GM12878 (cell line): Measurements from ENCODE around the gene LZTFL1. TPM values are rescaled to one million over a fixed set of nuclear protein-coding genes. Genes with fewer than 3 reads are reported as not detected.

ENCODE experiments used
- CBFB ChIP-seq: IDR thresholded peaks from 2 replicates; pipeline ENCODE4 v1.6.1; 2016; ENCODE audit warnings: antibody characterized with exemption, low read depth
- CBX5 ChIP-seq: sonication (generic); IDR thresholded peaks from 2 replicates; pipeline ENCODE4 v1.6.1; 2016; ENCODE audit warnings: low read depth, moderate library complexity, mild to moderate bottlenecking, inconsistent platforms
- CHD1 ChIP-seq: IDR thresholded peaks from 2 replicates; pipeline ENCODE4 v1.6.1; 2012; ENCODE audit warnings: low read depth, low read length, improper control_type of control experiment
- EP300 ChIP-seq, 2 experiments: fragments of 150-350 bp in 1 of 2; IDR thresholded peaks; 2 replicates each; pipeline ENCODE4 v1.6.1; 2011 to 2012; ENCODE audit warnings: low read depth in 2 of 2, low read length in 2 of 2, borderline replicate concordance in 1 of 2, improper control_type of control experiment in 1 of 2, inconsistent platforms in 1 of 2; ENCODE audit not compliant: control insufficient read depth in 1 of 2
- EZH2 ChIP-seq: IDR thresholded peaks from 2 replicates; pipeline ENCODE4 v1.6.1; 2012; ENCODE audit warnings: low read depth, mild to moderate bottlenecking, control low read depth, inconsistent platforms, low read length, borderline replicate concordance; ENCODE audit not compliant: control insufficient read depth
- FOXK2 ChIP-seq: fragments of 450-650 bp; IDR thresholded peaks from 2 replicates; pipeline ENCODE4 v1.6.1; 2017; ENCODE audit warnings: mild to moderate bottlenecking, moderate library complexity
- FOXM1 ChIP-seq: IDR thresholded peaks from 2 replicates; pipeline ENCODE4 v1.6.1; 2012; ENCODE audit warnings: low read depth, mild to moderate bottlenecking, inconsistent platforms, low read length, moderate library complexity
- HSF1 ChIP-seq: fragments of 150-350 bp; IDR thresholded peaks from 2 replicates; pipeline ENCODE4 v1.6.1; 2014; ENCODE audit warnings: mild to moderate bottlenecking, low read depth, low read length
- IKZF1 ChIP-seq: fragments of 450-650 bp; conservative IDR thresholded peaks from 2 replicates; pipeline ENCODE4 v1.6.1; 2017; ENCODE audit warnings: antibody characterized with exemption, mild to moderate bottlenecking
- JUND ChIP-seq: IDR thresholded peaks from 2 replicates; pipeline ENCODE4 v1.6.1; 2012; ENCODE audit warnings: low read depth, mild to moderate bottlenecking, low read length, improper control_type of control experiment, moderate library complexity
- KLF5 ChIP-seq: fragments of 450-650 bp; IDR thresholded peaks from 2 replicates; pipeline ENCODE4 v1.6.1; 2014; ENCODE audit warnings: mild to moderate bottlenecking; ENCODE audit not compliant: partially characterized antibody
- NFXL1 ChIP-seq: fragments of 450-650 bp; IDR thresholded peaks from 2 replicates; pipeline ENCODE4 v1.6.1; 2017; ENCODE audit warnings: antibody characterized with exemption, mild to moderate bottlenecking, borderline replicate concordance
- PAX8 ChIP-seq: fragments of 450-650 bp; IDR thresholded peaks from 2 replicates; pipeline ENCODE4 v1.6.1; 2017; ENCODE audit warnings: mild to moderate bottlenecking, moderate library complexity
- RCOR1 ChIP-seq: conservative IDR thresholded peaks from 2 replicates; pipeline ENCODE4 v1.6.1; 2012; ENCODE audit warnings: low read depth, low read length, improper control_type of control experiment
- RELA ChIP-seq: fragments of 450-650 bp; IDR thresholded peaks from 2 replicates; pipeline ENCODE4 v1.8.0; 2014; ENCODE audit warnings: borderline replicate concordance; ENCODE audit not compliant: partially characterized antibody
- RFX5 ChIP-seq: IDR thresholded peaks from 2 replicates; pipeline ENCODE4 v1.6.1; 2011; ENCODE audit warnings: low read depth, low read length, improper control_type of control experiment
- SRF ChIP-seq, 2 experiments: IDR thresholded peaks; 2 replicates each; pipeline ENCODE4 v1.6.1; 2011; ENCODE audit warnings: low read depth in 2 of 2, low read length in 2 of 2, mild to moderate bottlenecking in 1 of 2, moderate library complexity in 1 of 2
- SUPT20H ChIP-seq: IDR thresholded peaks from 2 replicates; pipeline ENCODE4 v1.6.1; 2011; ENCODE audit warnings: low read depth, mild to moderate bottlenecking, low read length, moderate library complexity, borderline replicate concordance; ENCODE audit not compliant: control insufficient read depth
- TCF3 ChIP-seq: IDR thresholded peaks from 2 replicates; pipeline ENCODE4 v1.6.1; 2012; ENCODE audit warnings: low read depth, mild to moderate bottlenecking, low read length, borderline replicate concordance; ENCODE audit not compliant: insufficient read depth
- YBX1 ChIP-seq: fragments of 450-650 bp; IDR thresholded peaks from 2 replicates; pipeline ENCODE4 v1.6.1; 2016; ENCODE audit warnings: antibody characterized with exemption
- ZBTB40 ChIP-seq: fragments of 450-650 bp; IDR thresholded peaks from 2 replicates; pipeline ENCODE4 v1.6.1; 2016; ENCODE audit warnings: mild to moderate bottlenecking, moderate library complexity, borderline replicate concordance
- ZNF207 ChIP-seq: fragments of 450-650 bp; IDR thresholded peaks from 2 replicates; pipeline ENCODE4 v1.6.1; 2014; ENCODE audit warnings: antibody characterized with exemption, mild to moderate bottlenecking, borderline replicate concordance
- polyA plus RNA-seq, 11 experiments: library from polyadenylated mRNA; depleted of rRNA in 4 of 11; unstranded in 6 of 11; stranded (reverse) in 5 of 11; fragments of >200 nt; fragmentation: Nextera tagmentation in 4 of 11; fragmentation: Illumina TruSeq in 1 of 11; extraction: Ambion mirVana in 4 of 11; extraction: Trizol in 1 of 11; gene quantifications; 1 replicate in 1 of 11; 2 replicates in 10 of 11; pipeline versions ENCODE4 v1.2.1 to v1.2.3, GENCODE V29; 2011 to 2016; ENCODE audit warnings: inconsistent platforms in 2 of 11, missing spikeins in 2 of 11, low read depth in 1 of 11
- total RNA-seq, 4 experiments: library from RNA; depleted of rRNA in 3 of 4; stranded (reverse); fragments of >200 nt in 3 of 4; fragmentation: Illumina TruSeq in 1 of 4; extraction: Trizol in 1 of 4; gene quantifications; 2 replicates each; pipeline versions ENCODE4 v1.2.1 to v1.2.3, GENCODE V29; 2013 to 2021
- TF ChIP-seq, protein P1 (sequence below): fragments of 450-650 bp; IDR thresholded peaks from 2 replicates; pipeline ENCODE4 v1.6.1; 2017; ENCODE audit warnings: mild to moderate bottlenecking

LZTFL1 gene
- total and polyA plus RNA-seq, 10 of the 15 experiments (the other 5 are each of a cell fraction or from before 2014, with no cell fraction given), result 9.8 to 74.1 (median 11.9) TPM

- TF ChIP-seq EP300 (IDR thresholded peaks at IDR 0.05; ENCODE audit: borderline replicate concordance in 1 of 2, control insufficient read depth in 1 of 2, low read depth in 2 of 2, low read length in 2 of 2) (peak; percentile 14 to 74; a peak in 3 of 4 replicates), SUPT20H (no peak), CHD1 (no peak), ZBTB40 (no peak), FOXK2 (no peak), EZH2 (no peak), JUND (peak; percentile 75; the same call in 1 of the 2 replicates), FOXM1 (peak; percentile 85; the same call in 1 of the 2 replicates), RCOR1 (no peak), PAX8 (no peak), ZNF207 (no peak), SRF (IDR thresholded peaks at IDR 0.05; ENCODE audit: low read depth in 2 of 2, low read length in 2 of 2) (peak in 1 of 2 experiments; percentile 29; a peak in 1 of 4 replicates), IKZF1 (peak; percentile 85), HSF1 (no peak), YBX1 (no peak), CBFB (no peak), TCF3 (no peak), RFX5 (no peak), CBX5 (no peak), NFXL1 (no peak), KLF5 (no peak), RELA (no peak)
- TF ChIP-seq, protein P1, sequence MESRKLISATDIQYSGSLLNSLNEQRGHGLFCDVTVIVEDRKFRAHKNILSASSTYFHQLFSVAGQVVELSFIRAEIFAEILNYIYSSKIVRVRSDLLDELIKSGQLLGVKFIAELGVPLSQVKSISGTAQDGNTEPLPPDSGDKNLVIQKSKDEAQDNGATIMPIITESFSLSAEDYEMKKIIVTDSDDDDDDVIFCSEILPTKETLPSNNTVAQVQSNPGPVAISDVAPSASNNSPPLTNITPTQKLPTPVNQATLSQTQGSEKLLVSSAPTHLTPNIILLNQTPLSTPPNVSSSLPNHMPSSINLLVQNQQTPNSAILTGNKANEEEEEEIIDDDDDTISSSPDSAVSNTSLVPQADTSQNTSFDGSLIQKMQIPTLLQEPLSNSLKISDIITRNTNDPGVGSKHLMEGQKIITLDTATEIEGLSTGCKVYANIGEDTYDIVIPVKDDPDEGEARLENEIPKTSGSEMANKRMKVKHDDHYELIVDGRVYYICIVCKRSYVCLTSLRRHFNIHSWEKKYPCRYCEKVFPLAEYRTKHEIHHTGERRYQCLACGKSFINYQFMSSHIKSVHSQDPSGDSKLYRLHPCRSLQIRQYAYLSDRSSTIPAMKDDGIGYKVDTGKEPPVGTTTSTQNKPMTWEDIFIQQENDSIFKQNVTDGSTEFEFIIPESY, result 0 out of 2 replicates have a peak, but pooled peaks have one; percentile 24
Observed at GRCh38 chr3:45884368-45885201, 42.7 kb upstream of the LZTFL1 start (continued).
